SH-SY5Y (cell line): ENCODE results near the gene PSMD9.

ENCODE experiments used
- GATA2 ChIP-seq: IDR thresholded peaks from 2 replicates; pipeline ENCODE4 v1.6.1; 2011; ENCODE audit warnings: mild to moderate bottlenecking, low read depth, low read length
- GATA3 ChIP-seq: IDR thresholded peaks from 2 replicates; pipeline ENCODE4 v1.6.1; 2011; ENCODE audit warnings: low read depth, mild to moderate bottlenecking, low read length, moderate library complexity

DNA sequence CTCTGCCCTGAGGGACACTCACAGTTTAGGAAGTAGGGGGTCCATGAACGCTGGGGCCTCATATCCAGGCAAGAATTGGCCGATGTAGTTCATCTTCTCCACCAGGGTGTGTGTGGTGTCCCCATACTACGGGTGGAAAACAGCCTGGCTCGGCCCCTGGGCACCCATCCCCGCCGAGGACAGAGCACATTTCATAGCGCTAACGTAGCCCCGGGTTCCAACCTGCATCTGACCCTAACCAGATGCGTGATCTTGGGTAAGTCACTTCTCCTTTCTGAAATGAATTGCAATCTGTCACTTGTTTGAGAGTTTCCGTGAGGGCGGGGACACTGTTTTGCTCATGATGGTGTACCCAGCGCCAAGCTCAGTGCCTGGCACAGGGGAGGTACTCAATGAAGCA is 38.9 kb upstream of the PSMD9 start:
- no peak for TF ChIP-seq GATA2
- TF ChIP-seq GATA3, result no peak
